H1 (cell line): ENCODE measurements around the gene ASTN2. TPM values are rescaled to one million over a fixed set of nuclear protein-coding genes. Genes with fewer than 3 reads are reported as not detected.
A peak's percentile ranks its signal among the peaks of the same experiment; 100 is the strongest.

ENCODE experiments used
- CTCF ChIA-PET: fragments of 300-600 bp; sonication (Branson Sonifier 250); formaldehyde crosslinking; loops from one replicate; lab custom pipeline; 2021; ENCODE audit not compliant: partially characterized antibody; lab: Charles Lee
- POLR2A ChIA-PET: fragments of 300-600 bp; sonication (Branson Sonifier 250); formaldehyde crosslinking; loops from one replicate; lab custom pipeline; 2021; ENCODE audit warnings: inconsistent platforms; ENCODE audit not compliant: partially characterized antibody; lab: Charles Lee
- DNase-seq, 2 experiments: peaks; one replicate each; pipeline versions ENCODE4 v3.0.0 to v3.0.0-alpha.2; 2010 to 2022; ENCODE audit warnings: low spot score in 2 of 2, low read depth in 1 of 2, mixed read lengths in 1 of 2
- FAIRE-seq: peaks from 2 replicates; lab custom pipeline; 2011; peaks lifted over from hg19 to GRCh38; lab: Jason Lieb, UNC
- H2AFZ ChIP-seq: 2 replicates; pipeline ENCODE4 v1.8.1; 2012; ENCODE audit warnings: low read length, inconsistent platforms
- H2AK5ac ChIP-seq: 2 replicates; pipeline ENCODE4 v1.6.1; 2013; ENCODE audit warnings: low read depth, low read length
- H2BK120ac ChIP-seq: replicated peaks from 2 replicates; pipeline ENCODE3; 2013; ENCODE audit warnings: low read depth, low read length, inconsistent platforms
- H2BK12ac ChIP-seq: 2 replicates; pipeline ENCODE4 v1.6.1; 2013; ENCODE audit warnings: low read depth, low read length
- H2BK15ac ChIP-seq: 2 replicates; pipeline ENCODE4 v1.6.1; 2013; ENCODE audit warnings: low read length
- H2BK20ac ChIP-seq: 2 replicates; pipeline ENCODE4 v1.6.1; 2013; ENCODE audit warnings: low read length
- H2BK5ac ChIP-seq: 2 replicates; pipeline ENCODE4 v1.6.1; 2013; ENCODE audit warnings: low read depth, low read length
- H3K14ac ChIP-seq: 2 replicates; pipeline ENCODE4 v1.6.1; 2013; ENCODE audit warnings: inconsistent platforms; ENCODE audit not compliant: insufficient read length
- H3K18ac ChIP-seq: 2 replicates; pipeline ENCODE4 v1.6.1; 2013; ENCODE audit warnings: low read length; ENCODE audit errors: extremely low read depth
- H3K23ac ChIP-seq: 2 replicates; pipeline ENCODE4 v1.6.1; 2013; ENCODE audit warnings: inconsistent platforms; ENCODE audit not compliant: insufficient read length
- H3K23me2 ChIP-seq: 2 replicates; pipeline ENCODE4 v1.6.1; 2013; ENCODE audit warnings: low read depth, low read length
- H3K27ac ChIP-seq: 2 replicates; pipeline ENCODE4 v1.6.1; 2011; ENCODE audit warnings: low read depth, low read length, inconsistent platforms
- H3K27me3 ChIP-seq, 4 experiments: replicated peaks in 1 of 4; 1 replicate in 1 of 4; 2 replicates in 3 of 4; pipeline versions ENCODE4 v1.6.1 to v1.8.1; 2011 to 2013; ENCODE audit warnings: low read length in 3 of 4, mild to moderate bottlenecking in 3 of 4, inconsistent platforms in 2 of 4, mixed read lengths in 2 of 4, moderate library complexity in 1 of 4; ENCODE audit not compliant: control insufficient read depth in 3 of 4, insufficient read depth in 3 of 4; ENCODE audit errors: extremely low read depth in 1 of 4
- H3K36me3 ChIP-seq, 4 experiments: 2 replicates each; pipeline versions ENCODE4 v1.6.1 to v1.8.1; 2011 to 2013; ENCODE audit warnings: mild to moderate bottlenecking in 4 of 4, low read length in 3 of 4, moderate library complexity in 2 of 4, control low read depth in 1 of 4, inconsistent platforms in 1 of 4; ENCODE audit not compliant: insufficient read depth in 4 of 4, control insufficient read depth in 2 of 4
- H3K4ac ChIP-seq: replicated peaks from 2 replicates; pipeline ENCODE3; 2013; ENCODE audit warnings: low read length, low read depth, mixed read lengths, inconsistent platforms; ENCODE audit not compliant: insufficient read length
- H3K4me1 ChIP-seq, 4 experiments: replicated peaks in 1 of 4; 1 replicate in 1 of 4; 2 replicates in 3 of 4; pipeline versions ENCODE4 v1.6.1 to v1.8.1; 2011 to 2013; ENCODE audit warnings: low read length in 3 of 4, inconsistent platforms in 2 of 4, mixed read lengths in 1 of 4; ENCODE audit not compliant: insufficient read depth in 4 of 4, control insufficient read depth in 3 of 4
- H3K4me2 ChIP-seq, 2 experiments: 2 replicates each; pipeline versions ENCODE4 v1.6.1 to v1.8.1; 2011 to 2013; ENCODE audit warnings: low read depth in 2 of 2, low read length in 2 of 2, control low read depth in 1 of 2, inconsistent platforms in 1 of 2, mild to moderate bottlenecking in 1 of 2; ENCODE audit not compliant: insufficient read depth in 1 of 2
- H3K4me3 ChIP-seq, 4 experiments: fragments of 200-600, 300-600 bp in 1 of 4; sonication (generic), shearing (Covaris generic), sonication (Bioruptor Twin) in 1 of 4; 2 replicates each; pipeline versions ENCODE4 v1.5.1 to v1.8.1; 2011 to 2016; ENCODE audit warnings: low read length in 4 of 4, low read depth in 3 of 4, control low read depth in 2 of 4, inconsistent platforms in 2 of 4, mild to moderate bottlenecking in 2 of 4, mixed read lengths in 1 of 4, moderate library complexity in 1 of 4; ENCODE audit not compliant: insufficient read depth in 2 of 4; ENCODE audit errors: extremely low read depth in 1 of 4
- H3K56ac ChIP-seq: replicated peaks from 2 replicates; pipeline ENCODE3; 2013; ENCODE audit warnings: low read depth, mild to moderate bottlenecking, mixed read lengths, low read length, inconsistent platforms; ENCODE audit not compliant: insufficient read length
- H3K79me1 ChIP-seq: 2 replicates; pipeline ENCODE4 v1.6.1; 2013; ENCODE audit warnings: low read depth, low read length, control low read depth
- H3K79me2 ChIP-seq, 2 experiments: 2 replicates each; pipeline versions ENCODE4 v1.6.1 to v1.8.1; 2012 to 2013; ENCODE audit warnings: low read length in 2 of 2, mild to moderate bottlenecking in 2 of 2, inconsistent platforms in 1 of 2; ENCODE audit not compliant: insufficient read depth in 2 of 2, control insufficient read depth in 1 of 2
- H3K9ac ChIP-seq, 4 experiments: replicated peaks in 1 of 4; 1 replicate in 1 of 4; 2 replicates in 3 of 4; pipeline versions ENCODE4 v1.6.1 to v1.8.1; 2011 to 2013; ENCODE audit warnings: low read depth in 3 of 4, low read length in 3 of 4, control low read depth in 2 of 4, mild to moderate bottlenecking in 2 of 4, moderate library complexity in 2 of 4, inconsistent platforms in 1 of 4; ENCODE audit errors: extremely low read depth in 1 of 4
- H3K9me3 ChIP-seq, 2 experiments: 2 replicates each; pipeline versions ENCODE4 v1.6.1 to v1.8.1; 2012 to 2013; ENCODE audit warnings: mild to moderate bottlenecking in 2 of 2, moderate library complexity in 2 of 2, control low read depth in 1 of 2, inconsistent platforms in 1 of 2, low read depth in 1 of 2, low read length in 1 of 2, mixed read lengths in 1 of 2; ENCODE audit not compliant: insufficient read depth in 2 of 2
- H4K20me1 ChIP-seq, 2 experiments: replicated peaks in 1 of 2; 2 replicates each; pipeline versions ENCODE3 to v1.8.1; 2011 to 2013; ENCODE audit warnings: inconsistent platforms in 2 of 2, low read length in 2 of 2, mild to moderate bottlenecking in 1 of 2; ENCODE audit not compliant: insufficient read depth in 2 of 2, control insufficient read depth in 1 of 2
- H4K5ac ChIP-seq: 2 replicates; pipeline ENCODE4 v1.6.1; 2013; ENCODE audit warnings: low read length, low read depth, mixed read lengths, inconsistent platforms; ENCODE audit not compliant: insufficient read length
- H4K8ac ChIP-seq: 2 replicates; pipeline ENCODE4 v1.8.0; 2013; ENCODE audit warnings: mild to moderate bottlenecking, moderate library complexity, low read length, inconsistent platforms; ENCODE audit not compliant: insufficient read depth; ENCODE audit errors: extremely low read depth
- H4K91ac ChIP-seq: replicated peaks from 2 replicates; pipeline ENCODE3; 2013; ENCODE audit warnings: low read length, mixed read lengths, inconsistent platforms; ENCODE audit not compliant: insufficient read length
- KDM1A ChIP-seq: fragments of 200-600, 300-600 bp; sonication (generic); IDR thresholded peaks from 2 replicates; pipeline ENCODE4 v1.7.1; 2016; ENCODE audit warnings: mild to moderate bottlenecking, low read length, borderline replicate concordance
- TCF12 ChIP-seq: IDR thresholded peaks from 2 replicates; pipeline ENCODE4 v1.6.1; 2011; ENCODE audit warnings: low read depth, mild to moderate bottlenecking, low read length
- WGBS, 2 experiments: shearing (Covaris generic) in 1 of 2; methylation state at CpG; one replicate each; pipeline versions ENCODE4 v1.1.6 to v1.1.7; 2013 to 2015; ENCODE audit warnings: low lambda C conversion rate in 2 of 2, mixed read lengths in 2 of 2, inconsistent platforms in 1 of 2, low coverage in 1 of 2, missing lambda C conversion rate in 1 of 2; ENCODE audit not compliant: insufficient replicate concordance in 2 of 2, insufficient coverage in 1 of 2, insufficient read length in 1 of 2; ENCODE audit errors: extremely low coverage in 1 of 2, missing lambda C conversion rate in 1 of 2; 5-methylcytosine and 5-hydroxymethylcytosine counted together
- polyA plus RNA-seq, 7 experiments: library from polyadenylated mRNA; depleted of rRNA in 3 of 7; stranded (reverse) in 5 of 7; unstranded in 2 of 7; fragments of >200 nt in 5 of 7; fragments of 200-250 nt in 2 of 7; gene quantifications; 1 replicate in 5 of 7; 2 replicates in 1 of 7; 4 replicates in 1 of 7; pipeline versions ENCODE4 v1.2.1 to v1.2.3, GENCODE V29; 2011 to 2013; ENCODE audit warnings: missing spikeins in 2 of 7, mixed read lengths in 2 of 7
- total RNA-seq: library from RNA; stranded (reverse); fragmentation: NEBNext Ultra II Directional; extraction: Animal tissue kit (Norgen Biotek cat#: 25700); gene quantifications from 2 replicates; pipeline ENCODE4 v1.2.1, GENCODE V29; 2021

Gene ASTN2
- total and polyA plus RNA-seq, 2 of the 8 experiments (the other 6 are each of a cell fraction or from before 2014, with no cell fraction given), result 8.2 to 13.7 TPM

- no peak for FAIRE-seq
- ChIA-PET CTCF (interaction anchor here (0.6 to 1.5 kb wide), 3 partner anchors 19 to 75 kb away, joined by 3 to 5 read pairs (median 4); no protein-coding TSS in a partner anchor), POLR2A (no interaction called here)
- WGBS, 2 experiments, result 78% methylated on average over 5 of the region's 5 CpGs; no CpG with 5 or more reads in 1 of the 2 experiments
- no peak overlapping the region for H3K4me3 ChIP-seq
- peaks cover 3% of the 10 kb centered on the region; the same call in 1 of the 2 replicates for H3K23me2 ChIP-seq
- no peak overlapping the region for H2BK5ac ChIP-seq
- TF ChIP-seq KDM1A, result peak; percentile 59; the same call in 1 of the 2 replicates
- no peak for TF ChIP-seq TCF12
- H3K9ac ChIP-seq, result no peak overlapping the region
- H4K5ac ChIP-seq, result no peak overlapping the region
- H3K79me1 ChIP-seq, result no peaks in the 10 kb centered on the region
- no peaks in the 10 kb centered on the region for H3K36me3 ChIP-seq
- no peak overlapping the region for H3K23ac ChIP-seq
- H4K91ac ChIP-seq, result no peak overlapping the region
- H3K27ac ChIP-seq, result no peak overlapping the region
- no peak overlapping the region for H2BK20ac ChIP-seq
- no peak overlapping the region for H2BK12ac ChIP-seq
- no peak overlapping the region for H3K4ac ChIP-seq
- no peak overlapping the region for H2BK15ac ChIP-seq
- no peaks in the 10 kb centered on the region for H3K9me3 ChIP-seq
- no peaks in the 10 kb centered on the region for H4K20me1 ChIP-seq
- no peaks in the 10 kb centered on the region for H3K27me3 ChIP-seq
- no peak overlapping the region for H3K56ac ChIP-seq
- no peak for DNase-seq
- no peak overlapping the region for H3K18ac ChIP-seq
- no peaks in the 10 kb centered on the region for H3K79me2 ChIP-seq
- no peak overlapping the region for H4K8ac ChIP-seq
- no peak overlapping the region for H3K14ac ChIP-seq
- no peak overlapping the region for H3K4me2 ChIP-seq
- no peak overlapping the region for H2AFZ ChIP-seq
- no peak overlapping the region for H2BK120ac ChIP-seq
- H3K4me1 ChIP-seq, result peaks cover 0 to 4% (median 2%) of the 10 kb centered on the region in 4 experiments; a peak in 4 of 7 replicates
- H2AK5ac ChIP-seq, result no peak overlapping the region
Measured at GRCh38 chr9:116935149-116935897, 479.5 kb downstream of the ASTN2 start.
